Fibroblast of gingiva (primary cell): ENCODE results near the gene ZNF692.
"Not testable (repeated sequence)": the region's sequence is repeated elsewhere in the genome, so short reads cannot be mapped to it uniquely, and the experiment has no call there.

Source experiments
- DNase-seq: peaks from one replicate; pipeline ENCODE4 v3.0.0-alpha.2; 2011; ENCODE audit warnings: low read depth

The ZNF692 gene

DNA sequence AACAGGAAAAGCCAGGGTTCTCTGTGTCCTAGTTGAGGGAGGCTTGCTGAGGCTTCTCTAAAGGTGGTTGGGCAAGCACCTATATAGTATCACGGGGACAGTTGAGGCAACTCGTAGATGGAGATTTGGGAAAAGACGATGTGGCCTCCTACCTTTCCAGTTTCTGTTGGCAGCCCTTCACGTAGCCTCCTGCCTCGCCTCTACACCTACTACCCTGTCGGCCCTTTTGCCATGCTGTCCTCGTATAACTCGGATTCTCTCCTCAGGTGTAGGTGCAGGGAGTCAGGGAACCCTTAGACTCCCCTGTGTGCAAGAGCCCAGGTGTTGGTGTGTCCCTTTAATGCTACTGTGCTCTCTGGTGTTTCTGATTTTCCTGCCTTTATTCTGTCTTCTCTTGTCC, 10.3 kb downstream of the ZNF692 start:
- DNase-seq, result no peak

DNA sequence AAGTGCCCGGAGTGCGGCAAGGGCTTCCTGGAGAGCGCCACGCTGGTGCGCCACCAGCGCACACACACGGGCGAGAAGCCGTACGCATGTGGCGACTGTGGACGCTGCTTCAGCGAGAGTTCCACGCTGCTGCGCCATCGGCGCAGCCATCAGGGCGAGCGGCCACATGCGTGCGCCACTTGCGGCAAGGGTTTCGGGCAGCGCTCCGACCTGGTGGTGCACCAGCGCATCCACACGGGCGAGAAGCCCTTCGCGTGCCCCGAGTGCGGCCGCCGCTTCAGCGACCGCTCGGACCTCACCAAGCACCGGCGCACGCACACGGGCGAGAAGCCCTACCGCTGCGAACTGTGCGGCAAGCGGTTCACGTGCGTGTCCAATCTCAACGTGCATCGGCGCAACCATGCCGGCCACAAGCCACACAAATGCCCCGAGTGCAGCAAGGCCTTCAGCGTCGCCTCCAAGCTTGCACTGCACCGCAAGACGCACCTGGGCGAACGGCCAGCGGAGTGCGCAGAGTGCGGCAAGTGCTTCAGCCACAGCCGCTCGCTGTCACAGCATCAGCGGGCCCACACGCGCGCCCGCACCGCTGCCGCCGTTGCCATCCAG, 10.8 kb downstream of the ZNF692 start:
- no peak for DNase-seq

GRCh38 chr1:248847181-248847955, 11.5 kb downstream of the ZNF692 start:
- no peak for DNase-seq

- no peak for DNase-seq
These were observed 14.4 kb downstream of the ZNF692 start for GRCh38 chr1:248844526-248844925.

GRCh38 chr1:248843687-248844086, 15.2 kb downstream of the ZNF692 start:
- DNase-seq, result no peak

GRCh38 chr1:248842781-248843331, 16.0 kb downstream of the ZNF692 start:
- no peak for DNase-seq

DNA sequence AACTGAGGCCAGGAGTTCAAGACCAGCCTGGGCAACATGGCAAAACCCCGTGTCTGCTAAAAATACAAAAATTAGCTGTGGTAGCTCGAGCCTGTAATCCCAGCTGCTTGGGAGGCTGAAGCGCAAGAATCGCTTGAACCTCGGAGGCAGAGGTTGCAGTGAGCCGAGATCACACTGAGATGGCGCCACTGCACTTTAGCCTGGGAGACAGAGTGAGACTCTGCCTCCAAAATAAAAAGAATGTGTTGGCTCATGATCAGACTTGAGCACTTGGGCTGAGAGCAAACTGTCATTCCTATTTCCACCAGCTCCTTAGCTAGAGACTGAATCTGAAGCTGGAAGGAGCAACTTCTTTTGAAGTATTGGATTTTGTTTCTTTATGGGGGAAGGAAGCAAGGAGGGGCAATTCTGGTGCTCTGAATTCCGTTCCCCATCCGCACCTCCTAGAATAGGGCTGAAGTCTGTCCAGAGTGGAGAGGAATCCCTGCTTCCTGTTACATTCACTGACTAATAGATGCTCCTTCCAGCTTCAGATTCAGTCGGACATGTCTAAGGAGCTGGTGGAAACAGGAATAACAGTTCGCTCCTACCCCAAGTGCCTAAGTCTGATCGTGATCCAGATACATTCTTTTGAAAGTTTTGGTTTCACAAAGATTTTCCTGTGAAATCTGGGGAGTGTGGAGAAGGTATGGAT, 17.0 kb downstream of the ZNF692 start:
- peak; percentile 63 for DNase-seq

DNA sequence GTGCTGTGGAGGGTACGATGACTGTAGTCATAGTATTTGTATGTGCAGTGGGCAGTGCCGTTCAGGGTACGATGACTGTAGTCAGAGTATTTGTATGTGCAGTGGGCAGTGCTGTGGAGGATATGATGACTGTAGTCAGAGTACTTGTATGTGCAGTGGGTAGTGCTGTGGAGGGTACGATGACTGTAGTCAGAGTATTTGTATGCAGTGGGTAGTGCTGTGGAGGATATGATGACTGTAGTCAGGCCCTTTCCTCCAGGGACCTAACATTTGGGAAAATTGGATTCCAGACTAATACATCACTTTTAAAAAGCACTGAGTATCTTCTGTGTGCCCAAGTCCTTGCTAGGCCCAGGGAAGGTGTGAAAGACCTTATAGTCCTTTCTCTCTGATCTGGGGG, 17.9 kb downstream of the ZNF692 start:
- DNase-seq, result peak; percentile 20

- no peak for DNase-seq
These were observed 19.7 kb downstream of the ZNF692 start for GRCh38 chr1:248839168-248839555.

DNA sequence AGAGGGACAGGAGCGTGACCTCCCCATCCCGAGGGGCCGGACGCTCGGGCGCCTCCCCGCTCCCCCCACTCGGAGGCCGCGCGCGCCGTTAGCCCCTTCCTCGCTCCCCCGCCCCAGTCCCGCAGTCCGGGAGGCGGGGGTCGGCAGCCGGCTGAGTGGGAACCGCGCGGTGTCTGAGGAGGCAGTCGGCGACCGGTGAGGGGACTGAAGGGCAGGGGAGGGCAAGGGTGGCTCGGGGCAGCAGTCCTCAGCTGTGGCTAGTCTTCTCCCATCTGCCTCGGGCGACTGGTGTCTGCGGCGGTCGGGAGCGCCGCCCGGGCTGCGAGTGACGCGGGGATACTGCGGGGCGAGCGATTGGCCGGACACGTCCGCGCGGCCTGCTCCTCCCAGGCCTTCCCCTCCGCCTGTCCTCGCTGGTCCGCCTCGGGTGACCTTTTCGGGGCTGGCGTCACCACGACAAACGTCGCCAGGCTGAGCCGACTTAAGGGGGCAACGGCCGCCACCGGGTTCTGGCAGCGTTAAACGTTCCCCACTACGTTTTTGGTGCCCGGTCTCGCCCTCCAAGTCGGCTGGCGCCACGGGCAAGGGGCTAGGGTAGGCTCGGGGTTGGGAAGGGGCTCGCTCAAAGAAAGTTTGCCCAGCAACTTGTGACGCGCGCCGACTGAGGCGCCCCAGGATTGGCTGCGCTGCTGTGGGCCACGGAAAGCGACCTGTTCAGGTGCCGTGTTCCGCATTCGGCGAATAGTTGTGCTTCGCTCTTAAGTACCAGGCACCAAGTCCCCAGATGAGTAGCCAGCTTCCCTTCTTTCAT, 20.3 kb downstream of the ZNF692 start:
- peak; percentile 95 for DNase-seq

- DNase-seq, result peak; percentile 98
These were observed 21.0 kb downstream of the ZNF692 start, which contains the start of gene ZNF672 for GRCh38 chr1:248837781-248838356. Gene ZNF672, plus strand, starts transcription at chr1:248838224. Its CDS starts 9,051 bp downstream, at chr1:248847275.

DNA sequence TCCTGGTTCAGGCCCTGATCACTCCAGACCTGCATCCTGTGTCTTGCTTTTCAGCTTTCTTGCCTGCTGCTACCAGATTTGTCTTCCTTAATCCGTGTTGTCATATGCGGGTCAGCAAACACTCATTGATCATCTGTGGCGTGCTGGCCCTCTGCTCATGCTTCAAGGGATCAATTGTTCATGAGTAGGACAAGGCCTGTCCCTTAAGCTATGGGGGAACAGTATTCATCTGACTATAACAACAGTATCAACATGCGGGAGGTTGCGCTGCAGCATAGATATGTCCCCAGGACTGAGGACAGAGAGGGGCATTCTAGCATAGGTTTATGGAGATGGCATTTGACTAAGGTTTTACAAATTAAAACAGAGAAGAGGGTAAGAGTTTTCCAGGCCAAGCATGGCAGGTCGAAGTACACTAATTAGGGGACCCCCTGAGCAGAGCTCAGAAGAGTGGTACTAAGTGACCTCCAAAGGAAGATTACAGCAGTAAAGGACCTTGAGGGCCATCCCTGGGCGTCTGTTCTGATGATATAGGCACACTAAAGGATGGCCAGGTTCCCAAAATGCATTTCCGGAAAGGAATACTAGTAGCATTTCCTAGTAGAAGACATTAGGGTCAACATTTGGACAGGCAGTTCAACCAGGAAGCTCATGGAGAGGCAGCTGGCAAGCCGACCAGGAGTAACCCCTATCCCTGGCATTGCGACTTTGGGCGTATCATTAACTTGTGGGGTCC, 21.7 kb downstream of the ZNF692 start:
- no peak for DNase-seq

DNA sequence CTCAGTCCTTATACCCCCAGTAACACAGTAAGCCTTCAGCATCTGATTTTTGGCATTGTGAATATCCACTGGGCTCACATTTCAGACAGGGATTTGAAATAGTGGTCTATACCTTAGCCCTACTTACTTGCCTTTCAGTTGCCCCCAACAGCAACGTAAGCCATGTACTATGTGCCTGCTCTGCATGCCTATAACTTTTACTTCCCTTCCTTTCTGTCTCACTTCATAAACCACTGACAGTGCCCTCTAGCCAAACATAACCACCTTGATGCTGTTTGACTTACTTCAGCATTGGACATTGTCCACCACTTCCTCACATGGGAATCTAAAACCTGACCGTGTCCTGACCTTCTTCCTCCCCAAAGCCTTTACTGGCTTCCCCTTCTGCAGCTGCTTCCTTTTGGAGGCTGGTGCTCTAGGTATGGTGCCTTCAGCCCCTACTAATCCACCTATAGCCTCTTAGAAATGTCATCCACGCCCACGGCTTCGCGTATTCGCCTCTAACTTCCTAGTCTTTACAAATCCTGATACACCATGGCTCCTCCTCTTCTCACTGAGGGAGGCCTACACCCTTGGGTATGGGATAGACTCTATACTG, 24.4 kb downstream of the ZNF692 start:
- DNase-seq, result no peak

- no peak for DNase-seq
These were observed 27.0 kb downstream of the ZNF692 start for GRCh38 chr1:248831842-248832241.

- not testable (repeated sequence) for DNase-seq
These were observed 28.2 kb downstream of the ZNF692 start for GRCh38 chr1:248830718-248831017.

- DNase-seq, result peak; percentile 49
These were observed 30.0 kb downstream of the ZNF692 start for GRCh38 chr1:248828845-248829244.

DNA sequence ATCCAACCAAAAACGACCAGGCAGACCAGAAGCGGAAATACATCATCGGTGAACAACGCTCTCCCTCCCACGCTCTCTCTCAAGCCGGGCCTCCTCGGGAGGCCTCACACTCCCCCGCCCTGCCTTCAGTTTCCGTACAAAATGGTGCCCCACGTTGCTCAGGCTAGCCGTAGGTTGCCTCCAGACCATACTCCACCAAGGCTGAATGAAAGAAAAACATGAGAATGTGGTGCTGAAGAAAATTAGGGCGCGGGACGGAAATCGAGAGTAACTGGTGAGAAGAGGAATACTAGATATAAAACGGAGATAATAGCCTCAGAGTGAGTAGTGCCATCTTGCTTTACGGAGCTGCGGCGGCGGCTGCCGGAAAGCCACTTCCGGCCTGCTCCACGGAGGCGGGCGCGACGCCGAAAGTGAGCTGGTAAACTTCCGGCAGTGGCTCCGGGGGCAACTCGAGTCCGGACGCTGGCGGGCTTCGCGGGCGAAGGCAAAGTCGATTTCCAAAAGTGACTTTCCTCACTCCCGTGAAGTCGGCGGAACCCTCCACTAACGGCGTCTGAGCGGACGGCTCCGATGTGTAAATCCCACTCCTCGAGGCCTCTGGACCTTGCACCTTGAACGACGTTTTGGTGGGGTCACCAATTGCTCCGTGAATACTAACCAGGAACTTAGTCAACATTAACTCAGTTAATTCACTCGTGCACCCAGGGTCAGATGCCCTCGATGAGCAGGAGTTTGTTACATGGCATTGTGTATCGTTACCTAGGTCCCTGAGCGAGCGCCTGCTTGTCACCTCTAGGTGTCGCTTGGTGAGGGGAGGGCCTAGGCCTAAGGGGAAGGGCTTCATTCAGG, 32.8 kb downstream of the ZNF692 start, which contains the start of gene SH3BP5L:
TSS of gene SH3BP5L (minus strand) at position 7 of the 852 bp plus-strand sequence. CDS start 980 bp downstream, outside the sequence.
- DNase-seq, result peak; percentile 94

- no peak for DNase-seq
These were observed 33.3 kb downstream of the ZNF692 start for GRCh38 chr1:248825573-248825908.

DNA sequence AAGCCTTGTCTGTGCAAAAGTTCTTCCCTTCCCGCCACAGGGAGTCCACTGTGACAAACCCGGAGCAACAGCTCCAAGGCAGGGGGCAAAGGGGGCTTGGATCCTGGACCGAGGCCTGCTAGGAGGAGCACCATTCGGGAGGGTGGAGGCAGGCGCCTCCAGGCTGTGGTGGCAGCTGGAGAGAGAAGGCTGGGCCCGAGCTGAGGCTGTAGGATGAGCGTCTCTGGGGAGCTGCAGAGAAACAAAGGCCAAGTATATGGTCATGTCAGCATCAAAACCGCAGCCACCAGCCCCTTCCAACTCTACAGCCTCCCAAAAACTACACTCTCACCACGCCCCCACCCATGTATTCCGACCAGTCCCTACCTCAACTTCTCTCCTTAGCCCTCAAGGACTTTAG, 33.7 kb downstream of the ZNF692 start:
- DNase-seq, result peak; percentile 14

- no peak for DNase-seq
These were observed 34.2 kb downstream of the ZNF692 start for GRCh38 chr1:248824701-248825100.
